HG02588 (cell line): ENCODE results near the gene IGF1.
A peak's percentile ranks its signal among the peaks of the same experiment; 100 is the strongest.

ENCODE experiments used
- ATAC-seq: cut with Tn5 transposase; IDR thresholded peaks from one replicate; pipeline ENCODE4 v1.9.1; 2021; ENCODE audit warnings: mild to moderate bottlenecking, moderate library complexity; ENCODE audit not compliant: unreplicated experiment

IGF1 gene

GRCh38 chr12:102498471-102498870 lies 18.1 kb upstream of the IGF1 start:
- no peak for ATAC-seq

DNA sequence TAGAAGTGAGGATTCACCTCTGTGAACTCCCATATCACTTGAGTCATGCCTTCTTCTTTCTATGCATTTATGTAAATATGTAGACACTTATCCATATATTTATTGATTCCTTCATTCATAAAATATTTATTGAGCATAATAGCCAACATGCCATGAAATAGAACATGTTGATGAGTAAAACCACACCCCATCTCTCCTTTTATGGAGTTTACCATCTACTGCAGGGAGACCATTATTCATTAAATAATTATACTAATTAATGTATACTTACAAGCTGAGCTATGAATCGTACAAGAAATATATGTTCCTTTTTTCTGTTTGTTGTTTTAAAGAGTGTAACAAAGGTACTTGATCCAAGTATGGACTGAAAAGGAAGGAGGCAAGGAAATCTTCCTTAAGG lies 17.4 kb upstream of the IGF1 start:
- no peak for ATAC-seq

GRCh38 chr12:102496591-102496990 lies 16.2 kb upstream of the IGF1 start:
- ATAC-seq, result no peak

- no peak for ATAC-seq
Measured at GRCh38 chr12:102487226-102487625, 6.9 kb upstream of the IGF1 start.

GRCh38 chr12:102486153-102486552 lies 5.8 kb upstream of the IGF1 start:
- ATAC-seq, result no peak

GRCh38 chr12:102484428-102484958 lies 4.1 kb upstream of the IGF1 start:
- ATAC-seq, result peak; percentile 53

GRCh38 chr12:102484017-102484416 lies 3.7 kb upstream of the IGF1 start:
- ATAC-seq, result no peak

DNA sequence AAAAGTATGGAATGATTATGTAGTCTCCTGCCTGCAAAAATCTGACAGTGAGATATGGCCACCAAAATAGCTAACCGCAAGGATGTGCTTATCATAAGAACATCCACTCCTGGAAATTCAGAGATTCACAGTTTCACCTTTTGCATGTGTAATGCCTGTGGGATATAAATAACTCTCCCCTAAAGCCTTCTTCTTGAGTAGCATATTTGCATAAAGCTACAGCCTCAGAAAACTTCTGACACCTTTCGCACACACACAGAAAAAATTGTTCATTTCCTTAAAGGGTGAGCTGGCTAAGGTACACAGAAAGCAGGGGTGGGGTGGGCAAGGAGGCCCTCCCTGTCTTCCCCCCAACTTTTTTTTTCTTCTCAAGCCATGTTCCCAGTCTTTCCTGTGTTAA lies 3.1 kb upstream of the IGF1 start:
- ATAC-seq, result peak; percentile 62

DNA sequence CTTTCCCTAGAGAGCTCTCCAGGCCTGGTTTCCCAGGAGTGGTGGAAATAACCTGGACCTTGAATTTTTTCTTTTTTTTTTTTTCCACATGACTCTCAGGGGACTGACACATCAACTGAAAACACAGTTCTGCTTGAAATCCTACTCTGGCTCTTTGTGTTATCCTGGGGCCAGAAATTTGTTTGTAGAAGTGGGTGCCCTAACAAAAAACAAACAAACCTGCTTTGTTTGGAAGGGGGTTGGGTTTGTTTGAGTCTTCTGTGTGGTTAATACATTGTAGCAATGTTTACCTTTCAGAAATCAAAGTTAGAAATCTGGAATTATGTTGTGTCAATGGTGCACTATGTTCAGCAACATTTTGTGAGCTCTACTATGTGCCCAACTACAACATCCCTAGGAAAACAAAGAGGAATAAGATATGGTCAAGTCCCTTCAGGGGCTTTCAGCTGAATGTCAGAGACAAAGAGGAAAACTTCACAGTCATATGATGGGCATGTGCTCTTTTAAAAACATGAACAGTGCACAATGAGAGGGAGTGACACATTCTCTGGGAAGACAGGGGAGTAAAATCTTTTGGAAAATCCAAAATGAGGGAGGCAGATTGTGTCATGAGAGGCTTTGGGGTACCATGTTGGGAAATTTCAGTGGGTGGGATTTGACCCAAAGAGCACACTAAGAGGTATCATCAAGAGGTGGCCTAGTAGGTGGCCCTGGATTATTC lies 1.5 kb upstream of the IGF1 start:
- no peak for ATAC-seq

DNA sequence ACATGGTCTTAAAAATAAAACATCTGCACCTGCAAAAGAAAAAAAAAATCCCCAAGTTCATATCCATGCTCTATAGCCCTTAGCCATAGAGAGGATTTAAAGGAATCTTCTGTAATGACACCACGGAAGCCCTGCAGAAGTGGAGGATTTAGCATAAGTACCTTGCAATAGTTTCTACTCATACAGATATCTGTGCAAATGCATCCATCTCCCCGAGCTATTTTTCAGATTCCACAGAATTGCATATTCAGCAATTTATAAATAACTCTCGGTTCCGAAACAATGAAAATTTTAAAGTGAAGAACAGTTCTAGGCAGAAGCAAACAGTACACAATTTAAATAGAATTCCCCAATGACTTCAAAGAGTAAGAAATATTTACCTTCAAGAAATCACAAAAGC lies 424 bp downstream of the IGF1 start:
- no peak for ATAC-seq

GRCh38 chr12:102479099-102479885 lies 1.1 kb downstream of the IGF1 start:
- ATAC-seq, result peak; percentile 27

DNA sequence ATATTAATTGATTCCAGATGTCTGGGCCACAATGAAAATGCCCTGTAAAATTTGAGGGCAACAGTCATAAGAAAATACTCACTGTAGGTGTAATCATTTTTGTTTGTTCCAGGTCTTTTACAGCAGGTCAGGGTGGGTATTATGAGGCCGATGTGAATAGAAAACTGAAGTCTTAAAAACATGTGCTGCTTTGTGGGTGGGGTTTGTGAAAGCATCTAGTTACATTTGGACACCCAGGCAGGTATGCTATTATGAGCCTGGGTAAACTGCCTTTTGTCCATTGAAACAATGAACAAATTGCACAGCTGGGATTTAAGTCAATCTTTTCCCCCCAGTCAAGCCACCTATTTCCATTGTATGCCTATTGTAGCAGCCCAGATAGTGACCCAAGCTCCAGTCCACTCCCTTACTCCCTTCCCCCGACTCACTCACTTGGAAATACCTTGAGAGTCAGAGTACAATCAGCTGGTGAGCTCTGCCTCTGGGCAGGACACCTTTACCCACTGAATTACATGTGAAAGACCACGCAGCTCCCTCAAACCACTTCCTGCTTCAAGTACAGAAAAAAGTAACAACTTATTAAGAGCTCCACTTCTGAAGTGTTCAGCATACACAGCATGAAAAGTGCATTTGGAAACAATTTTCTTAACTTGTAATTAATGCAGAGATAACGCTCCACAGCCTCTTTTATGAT lies 1.8 kb downstream of the IGF1 start:
- ATAC-seq, result peak; percentile 51

DNA sequence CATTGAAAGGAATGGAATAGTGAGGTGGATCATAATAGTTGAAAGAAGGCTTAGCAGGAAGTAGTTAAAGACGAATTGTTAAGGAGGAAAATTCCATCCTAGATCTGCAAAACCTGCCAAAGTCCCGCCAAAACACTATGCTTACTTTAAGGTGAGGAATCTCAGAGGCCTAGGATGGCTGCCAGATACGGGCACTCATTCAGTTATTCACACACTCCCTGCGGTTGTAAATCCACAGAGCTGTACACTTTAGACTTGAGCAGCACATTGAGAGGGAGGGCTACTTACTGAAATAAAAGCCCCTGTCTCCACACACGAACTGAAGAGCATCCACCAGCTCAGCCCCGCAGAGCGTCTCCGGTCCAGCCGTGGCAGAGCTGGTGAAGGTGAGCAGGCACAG lies 5.0 kb downstream of the IGF1 start:
- no peak for ATAC-seq

DNA sequence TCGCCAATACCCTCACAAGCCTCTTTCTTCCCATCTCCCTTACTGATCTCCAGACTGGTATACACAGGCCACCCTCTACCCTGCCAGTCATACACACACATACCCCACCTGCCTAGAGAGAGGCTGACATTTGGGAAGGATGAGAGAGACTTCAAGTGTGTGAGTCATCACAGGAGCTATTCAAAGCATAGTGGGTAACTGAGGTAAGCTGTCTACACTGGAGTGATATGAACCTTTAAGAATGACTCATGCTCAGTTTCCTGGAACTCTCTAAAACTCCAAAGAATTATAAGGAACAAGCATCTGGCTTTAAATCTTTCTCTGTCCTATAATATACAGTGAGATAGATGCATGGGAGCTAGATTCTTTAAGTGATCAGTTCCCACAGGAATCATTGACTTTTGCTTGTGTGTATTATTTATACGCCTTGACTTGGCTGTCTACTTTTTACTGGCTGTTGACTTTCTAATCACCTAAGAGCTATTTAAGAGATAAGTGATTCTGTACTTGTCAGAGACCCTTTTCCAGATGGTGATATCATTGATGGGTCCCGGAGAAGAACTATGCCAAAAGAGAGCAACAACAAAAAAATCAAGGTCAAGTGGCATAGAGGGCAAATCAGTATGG lies 5.8 kb downstream of the IGF1 start:
- ATAC-seq, result no peak

- ATAC-seq, result no peak
Measured at GRCh38 chr12:102472496-102472895, 7.9 kb downstream of the IGF1 start.

- ATAC-seq, result no peak
Measured at GRCh38 chr12:102471556-102471955, 8.8 kb downstream of the IGF1 start.

DNA sequence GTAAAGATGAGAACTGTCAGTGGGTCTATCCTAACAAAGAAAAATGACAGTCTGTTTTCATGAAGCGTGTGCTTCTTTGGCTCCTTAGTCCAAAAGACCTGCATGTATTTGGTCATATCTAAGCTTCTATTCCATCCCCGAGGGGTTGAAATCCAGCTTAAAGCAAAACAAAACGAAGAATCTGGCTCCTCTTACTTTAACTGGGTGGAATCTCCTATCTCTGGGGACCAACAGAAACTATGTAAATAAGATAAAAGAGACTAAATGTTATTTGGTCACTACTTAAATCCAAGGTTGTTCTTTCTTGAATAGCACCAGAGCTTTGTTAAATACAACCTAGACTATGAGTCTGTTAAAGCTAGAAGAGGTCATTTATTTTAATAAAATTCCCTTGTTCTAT lies 9.4 kb downstream of the IGF1 start:
- no peak for ATAC-seq

DNA sequence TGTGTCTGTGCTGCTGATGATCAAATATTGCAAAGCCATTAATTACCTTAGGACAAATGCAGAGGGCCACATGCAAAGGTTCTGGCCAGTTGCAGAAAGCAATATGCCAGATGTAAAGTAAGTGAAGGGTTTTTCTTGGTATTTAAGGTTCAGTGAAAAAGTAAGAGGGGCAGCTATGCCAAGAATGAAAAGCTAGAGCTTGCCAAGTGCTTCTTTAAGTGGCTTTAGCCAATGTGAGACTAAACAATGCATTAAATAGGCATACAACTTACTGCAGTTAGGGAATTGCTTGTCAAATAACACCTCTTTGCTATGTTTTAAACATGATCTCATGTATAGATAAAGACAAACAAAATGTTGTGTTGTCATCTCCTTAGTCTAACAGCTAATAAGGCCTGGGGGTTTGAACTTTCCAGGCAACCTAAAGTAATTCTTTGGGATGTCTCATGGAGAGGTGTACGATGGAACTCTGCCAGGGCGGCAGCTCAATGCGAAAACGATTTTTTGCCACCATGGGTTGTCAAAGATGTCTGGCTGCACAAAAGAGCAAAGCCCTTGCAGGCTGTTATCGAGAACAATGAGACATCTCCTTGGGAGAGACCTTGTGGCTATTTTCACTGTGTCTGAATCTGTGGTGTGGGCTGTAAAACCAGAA lies 12.0 kb downstream of the IGF1 start:
- no peak for ATAC-seq

GRCh38 chr12:102465762-102466560 lies 14.4 kb downstream of the IGF1 start:
- no peak for ATAC-seq
